SU-DHL-6 (cell line): Measurements from ENCODE around the gene SLC19A1.

ENCODE experiments used
- H2AFZ ChIP-seq: fragments of 200-600 bp; sonication (generic); 2 replicates; pipeline ENCODE4 v1.6.1; 2014; ENCODE audit warnings: low read depth, mild to moderate bottlenecking, moderate library complexity, mixed read lengths, antibody characterized with exemption, low read length; ENCODE audit not compliant: severe bottlenecking
- H3F3A ChIP-seq: fragments of 200-600 bp; shearing (Covaris generic); 2 replicates; pipeline ENCODE4 v1.6.0; 2016; ENCODE audit warnings: antibody characterized with exemption, mild to moderate bottlenecking; ENCODE audit not compliant: insufficient read depth
- H3K27ac ChIP-seq: fragments of 200-600 bp; sonication (generic); 2 replicates; pipeline ENCODE4 v1.5.1; 2016; ENCODE audit warnings: low read depth, mild to moderate bottlenecking, low read length, moderate library complexity, mixed read lengths
- H3K27me3 ChIP-seq: fragments of 200-600 bp; sonication (generic), shearing (Covaris generic); 2 replicates; pipeline ENCODE4 v1.6.0; 2014; ENCODE audit warnings: mild to moderate bottlenecking, low read length
- H3K36me3 ChIP-seq: fragments of 200-600 bp; sonication (generic); 2 replicates; pipeline ENCODE4 v1.6.1; 2014; ENCODE audit warnings: mild to moderate bottlenecking, low read length, mixed read lengths
- H3K4me2 ChIP-seq: fragments of 300-600, 200-600 bp; shearing (Covaris generic), sonication (generic); 2 replicates; pipeline ENCODE4 v1.6.0; 2014; ENCODE audit warnings: low read length, low read depth, mild to moderate bottlenecking; ENCODE audit not compliant: poor library complexity, severe bottlenecking
- H3K4me3 ChIP-seq: fragments of 200-600 bp; sonication (generic); 2 replicates; pipeline ENCODE4 v1.5.1; 2014; ENCODE audit warnings: antibody characterized with exemption, low read length, mild to moderate bottlenecking, mixed read lengths; ENCODE audit not compliant: insufficient read depth, poor library complexity, severe bottlenecking
- H3K79me2 ChIP-seq: fragments of 200-600 bp; sonication (generic); 2 replicates; pipeline ENCODE4 v1.6.1; 2014; ENCODE audit warnings: mild to moderate bottlenecking, low read length, moderate library complexity; ENCODE audit not compliant: insufficient read depth
- H3K9ac ChIP-seq: fragments of 200-600 bp; sonication (generic); 2 replicates; pipeline ENCODE4 v1.7.0; 2014; ENCODE audit warnings: mild to moderate bottlenecking, low read length
- H3K9me2 ChIP-seq: fragments of 200-600 bp; sonication (generic); replicated peaks from 2 replicates; pipeline ENCODE4 v1.6.1; 2014; ENCODE audit warnings: low read length; ENCODE audit not compliant: insufficient read depth
- H3K9me3 ChIP-seq: fragments of 200-600 bp; sonication (generic); 2 replicates; pipeline ENCODE4 v1.6.1; 2014; ENCODE audit warnings: low read length, mixed read lengths; ENCODE audit not compliant: insufficient read depth
- H4K20me1 ChIP-seq: fragments of 200-600 bp; sonication (generic); 2 replicates; pipeline ENCODE4 v1.6.1; 2014; ENCODE audit warnings: low read depth, mild to moderate bottlenecking, antibody characterized with exemption, low read length, moderate library complexity, mixed read lengths
- EZH2phosphoT487 ChIP-seq: fragments of 200-600 bp; sonication (generic), shearing (Covaris generic); conservative IDR thresholded peaks from 2 replicates; pipeline ENCODE4 v1.6.1; 2018; ENCODE audit warnings: mild to moderate bottlenecking, antibody characterized with exemption, low read length, moderate library complexity, mixed read lengths
- TF ChIP-seq, protein P1 (sequence below): fragments of 200-600 bp; sonication (generic); IDR thresholded peaks from one replicate; pipeline ENCODE4 v1.5.1; 2017; ENCODE audit warnings: antibody characterized with exemption, mild to moderate bottlenecking, low read length, moderate library complexity; ENCODE audit not compliant: insufficient read depth, poor library complexity, severe bottlenecking

The SLC19A1 gene

DNA sequence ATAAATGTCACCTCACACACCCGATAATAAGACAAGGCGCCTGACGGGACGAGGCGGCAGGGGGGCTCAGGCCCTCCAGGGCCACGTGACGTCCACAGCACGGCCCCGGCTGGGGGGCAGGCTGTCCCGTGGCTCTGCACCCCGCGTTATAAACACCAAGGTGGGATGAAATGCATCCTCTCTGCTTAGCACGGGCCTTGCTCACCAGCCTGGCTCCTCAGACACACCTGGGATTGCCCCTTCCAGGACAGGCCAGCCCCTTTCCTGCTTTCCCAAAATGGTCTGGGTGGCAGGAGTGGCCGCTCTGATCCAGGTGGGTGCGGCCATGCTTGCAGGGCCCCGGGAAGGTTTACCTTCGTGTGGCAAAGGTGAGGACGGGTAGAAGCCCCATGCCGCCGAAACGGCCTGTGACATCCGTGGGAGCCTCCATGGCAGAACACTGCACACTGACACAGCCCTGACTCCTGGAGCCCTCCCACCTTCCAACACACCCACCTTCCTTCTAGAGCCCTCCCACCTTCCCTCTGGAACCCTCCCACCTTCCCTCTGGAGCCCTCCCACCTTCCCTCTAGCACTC, 35.9 kb downstream of the SLC19A1 start:
- no peak overlapping the region for H3K4me2 ChIP-seq
- no peaks in the 10 kb centered on the region for H4K20me1 ChIP-seq
- H3K27me3 ChIP-seq: no peaks in the 10 kb centered on the region

DNA sequence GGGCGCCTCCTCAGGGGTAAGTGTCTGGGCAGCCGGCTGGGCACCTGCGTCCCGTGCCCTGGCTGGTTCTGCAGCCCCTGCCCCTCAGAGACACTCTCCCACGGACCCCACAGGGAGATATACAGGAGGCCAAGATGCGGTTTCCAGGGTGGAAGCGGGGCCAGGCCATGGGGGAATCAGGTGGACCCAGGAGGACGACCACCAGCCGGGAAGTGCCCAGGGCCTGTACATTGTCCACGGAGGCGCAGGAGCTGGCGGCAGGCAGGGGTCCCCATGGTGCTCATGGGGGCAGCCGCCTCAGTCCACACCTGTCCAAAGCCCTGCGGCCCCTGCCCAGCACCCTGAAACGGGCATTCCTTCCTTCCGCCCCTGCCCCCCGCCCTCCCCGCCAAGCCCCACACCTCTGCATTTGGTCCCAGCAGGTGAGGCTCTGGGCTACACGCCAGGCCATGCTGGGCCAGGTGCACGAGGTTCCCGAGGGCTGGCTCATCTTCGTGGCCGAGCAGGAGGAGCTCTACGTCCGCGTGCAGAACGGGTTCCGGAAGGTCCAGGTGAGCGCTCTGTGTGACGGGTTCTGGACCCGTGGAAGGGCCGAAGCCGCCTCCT, 36.7 kb downstream of the SLC19A1 start:
- H2AFZ ChIP-seq: no peak overlapping the region
- H3K27me3 ChIP-seq: no peaks in the 10 kb centered on the region
- no peak overlapping the region for H3K27ac ChIP-seq
- H3K4me2 ChIP-seq: no peak overlapping the region
- H3K9me3 ChIP-seq: no peaks in the 10 kb centered on the region
- no peak overlapping the region for H3K4me3 ChIP-seq
- H3K79me2 ChIP-seq: no peaks in the 10 kb centered on the region
- TF ChIP-seq, protein P1, sequence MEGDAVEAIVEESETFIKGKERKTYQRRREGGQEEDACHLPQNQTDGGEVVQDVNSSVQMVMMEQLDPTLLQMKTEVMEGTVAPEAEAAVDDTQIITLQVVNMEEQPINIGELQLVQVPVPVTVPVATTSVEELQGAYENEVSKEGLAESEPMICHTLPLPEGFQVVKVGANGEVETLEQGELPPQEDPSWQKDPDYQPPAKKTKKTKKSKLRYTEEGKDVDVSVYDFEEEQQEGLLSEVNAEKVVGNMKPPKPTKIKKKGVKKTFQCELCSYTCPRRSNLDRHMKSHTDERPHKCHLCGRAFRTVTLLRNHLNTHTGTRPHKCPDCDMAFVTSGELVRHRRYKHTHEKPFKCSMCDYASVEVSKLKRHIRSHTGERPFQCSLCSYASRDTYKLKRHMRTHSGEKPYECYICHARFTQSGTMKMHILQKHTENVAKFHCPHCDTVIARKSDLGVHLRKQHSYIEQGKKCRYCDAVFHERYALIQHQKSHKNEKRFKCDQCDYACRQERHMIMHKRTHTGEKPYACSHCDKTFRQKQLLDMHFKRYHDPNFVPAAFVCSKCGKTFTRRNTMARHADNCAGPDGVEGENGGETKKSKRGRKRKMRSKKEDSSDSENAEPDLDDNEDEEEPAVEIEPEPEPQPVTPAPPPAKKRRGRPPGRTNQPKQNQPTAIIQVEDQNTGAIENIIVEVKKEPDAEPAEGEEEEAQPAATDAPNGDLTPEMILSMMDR: no peak
- no peak for TF ChIP-seq EZH2phosphoT487
- no peaks in the 10 kb centered on the region for H4K20me1 ChIP-seq
- H3K9me2 ChIP-seq: no peaks in the 10 kb centered on the region
- no peaks in the 10 kb centered on the region for H3F3A ChIP-seq
- H3K36me3 ChIP-seq: no peaks in the 10 kb centered on the region
- H3K9ac ChIP-seq: no peak overlapping the region

More for the DNA sequence above, 35.9 kb downstream of the SLC19A1 start:
- Histone ChIP-seq H3F3A (0 out of 2 replicates have a peak, but pooled peaks cover under 1% of the 10 kb centered on the region), H3K9me3 (no peaks in the 10 kb centered on the region), H3K36me3 (no peaks in the 10 kb centered on the region), H3K79me2 (no peaks in the 10 kb centered on the region), H2AFZ (no peak overlapping the region), H3K9ac (no peak overlapping the region), H3K9me2 (no peaks in the 10 kb centered on the region), H3K4me3 (no peak overlapping the region), H3K27ac (no peak overlapping the region)
- TF ChIP-seq, protein P1: no peak
- no peak for TF ChIP-seq EZH2phosphoT487

DNA sequence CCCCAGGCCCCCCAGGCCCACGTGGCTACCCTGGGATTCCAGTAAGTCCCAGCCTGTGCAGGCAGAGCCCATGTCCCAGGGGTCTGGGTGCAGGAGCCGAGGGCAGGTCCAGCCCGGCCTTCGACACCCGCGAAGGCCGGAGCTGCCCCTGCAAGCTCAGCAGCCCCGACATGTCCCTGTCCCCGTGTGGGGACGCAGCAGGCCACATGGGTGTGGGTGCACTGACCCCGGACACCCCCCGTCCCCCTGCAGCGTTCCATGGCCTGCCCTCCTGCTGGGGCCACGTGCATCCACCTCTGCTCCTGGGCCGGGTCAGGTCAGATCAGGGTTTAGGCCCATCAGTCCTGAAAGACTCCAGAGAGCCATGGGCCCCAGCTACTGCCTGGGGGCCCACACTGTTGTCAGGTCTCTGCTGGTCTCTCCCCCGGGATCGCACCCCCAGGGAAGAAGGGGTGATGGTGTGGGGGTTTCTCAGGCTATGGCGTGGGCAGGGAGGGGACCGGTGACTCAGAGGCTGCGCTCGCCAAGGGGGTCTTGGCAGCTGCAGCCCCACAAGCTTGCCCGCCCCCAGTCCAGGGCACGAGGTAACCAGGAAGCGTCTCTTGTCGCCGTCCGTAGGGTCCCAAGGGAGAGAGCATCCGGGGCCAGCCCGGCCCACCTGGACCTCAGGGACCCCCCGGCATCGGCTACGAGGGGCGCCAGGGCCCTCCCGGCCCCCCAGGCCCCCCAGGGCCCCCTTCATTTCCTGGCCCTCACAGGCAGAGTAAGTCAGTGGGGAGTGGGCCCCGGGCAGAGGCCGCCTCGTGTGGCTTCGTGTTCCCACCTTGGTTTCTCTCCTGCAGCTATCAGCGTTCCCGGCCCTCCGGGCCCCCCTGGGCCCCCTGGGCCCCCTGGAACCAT, 37.5 kb downstream of the SLC19A1 start:
- no peaks in the 10 kb centered on the region for H3F3A ChIP-seq
- H3K79me2 ChIP-seq: no peaks in the 10 kb centered on the region
- no peak overlapping the region for H3K9ac ChIP-seq
- no peak overlapping the region for H3K4me3 ChIP-seq
- no peaks in the 10 kb centered on the region for H4K20me1 ChIP-seq
- H3K27me3 ChIP-seq: no peaks in the 10 kb centered on the region
- H3K4me2 ChIP-seq: no peak overlapping the region
- H3K9me2 ChIP-seq: no peaks in the 10 kb centered on the region
- H3K9me3 ChIP-seq: no peaks in the 10 kb centered on the region
- H3K36me3 ChIP-seq: no peaks in the 10 kb centered on the region
- no peak for TF ChIP-seq EZH2phosphoT487
- TF ChIP-seq, protein P1: no peak
- H2AFZ ChIP-seq: no peak overlapping the region
- H3K27ac ChIP-seq: no peak overlapping the region
